K562 (cell line): ENCODE measurements around the gene RHOBTB3. TPM values are rescaled to one million over a fixed set of nuclear protein-coding genes. Genes with fewer than 3 reads are reported as not detected.

Source experiments
- CREB3 ChIP-seq: fragments of 450-650 bp; conservative IDR thresholded peaks from 2 replicates; pipeline ENCODE4 v1.6.1; 2016; ENCODE audit warnings: missing genetic modification characterization, low read depth, mild to moderate bottlenecking, missing compliant biosample characterization, moderate library complexity
- FOXK1 ChIP-seq: sonication (generic); formaldehyde crosslinking; IDR thresholded peaks from 2 replicates; pipeline ENCODE4 v1.8.0; 2022; ENCODE audit warnings: missing genetic modification reagents, mild to moderate bottlenecking, borderline replicate concordance
- GMEB1 ChIP-seq: fragments of 250-450 bp; sonication (Bioruptor Pico); IDR thresholded peaks from 2 replicates; pipeline ENCODE4 v1.4.0; 2020; ENCODE audit warnings: mild to moderate bottlenecking
- MAFK ChIP-seq: IDR thresholded peaks from 2 replicates; pipeline ENCODE4 v1.6.1; 2011; ENCODE audit warnings: low read length, improper control_type of control experiment
- MTA2 ChIP-seq: fragments of 450-650 bp; IDR thresholded peaks from 2 replicates; pipeline ENCODE4 v1.6.1; 2016; ENCODE audit warnings: low read depth
- RAD51 ChIP-seq: fragments of 450-650 bp; IDR thresholded peaks from 2 replicates; pipeline ENCODE4 v1.7.1; 2016; ENCODE audit warnings: low read depth, mild to moderate bottlenecking, borderline replicate concordance
- TBL1XR1 ChIP-seq, 2 experiments: IDR thresholded peaks; 2 replicates each; pipeline ENCODE4 v1.6.1; 2012; ENCODE audit warnings: improper control_type of control experiment in 2 of 2, low read length in 2 of 2, mild to moderate bottlenecking in 1 of 2
- THAP7 ChIP-seq: fragments of 250-450 bp; sonication (Bioruptor Pico); IDR thresholded peaks from 2 replicates; pipeline ENCODE4 v1.5.0; 2021
- THRA ChIP-seq: fragments of 450-650 bp; IDR thresholded peaks from 2 replicates; pipeline ENCODE4 v1.6.1; 2017; ENCODE audit warnings: mild to moderate bottlenecking, moderate library complexity
- ZBTB43 ChIP-seq: sonication (generic); formaldehyde crosslinking; IDR thresholded peaks from 2 replicates; pipeline ENCODE4 v1.8.0; 2023; ENCODE audit warnings: mild to moderate bottlenecking, missing genetic modification reagents
- ZNF24 ChIP-seq: fragments of 450-650 bp; IDR thresholded peaks from 2 replicates; pipeline ENCODE4 v1.6.1; 2016
- ZNF318 ChIP-seq, 2 experiments: fragments of 450-650 bp; IDR thresholded peaks; 2 replicates each; pipeline ENCODE4 v1.6.1; 2016; ENCODE audit warnings: mild to moderate bottlenecking in 2 of 2, borderline replicate concordance in 1 of 2, low read depth in 1 of 2, moderate library complexity in 1 of 2
- polyA plus RNA-seq, 8 experiments: library from polyadenylated mRNA; depleted of rRNA in 4 of 8; stranded (reverse) in 5 of 8; unstranded in 3 of 8; fragments of >200 nt; fragmentation: Nextera tagmentation in 2 of 8; fragmentation: Illumina TruSeq in 1 of 8; extraction: Ambion mirVana in 2 of 8; extraction: Trizol in 1 of 8; gene quantifications; 2 replicates each; pipeline versions ENCODE4 v1.2.1 to v1.2.3, GENCODE V29; 2011 to 2014; ENCODE audit warnings: inconsistent platforms in 1 of 8, missing spikeins in 1 of 8
- total RNA-seq, 7 experiments: library from RNA; depleted of rRNA in 6 of 7; stranded (reverse); fragments of >200 nt in 6 of 7; fragmentation: Illumina TruSeq in 2 of 7; extraction: Trizol in 2 of 7; gene quantifications; 2 replicates each; pipeline versions ENCODE4 v1.2.1 to v1.2.3, GENCODE V29; 2011 to 2021; ENCODE audit warnings: low replicate concordance in 1 of 7

The RHOBTB3 gene
- total and polyA plus RNA-seq, 9 of the 15 experiments (the other 6 are each of a cell fraction or from before 2014, with no cell fraction given): 39.7 to 143 (median 115) TPM

- TF ChIP-seq THRA (no peak; the same call in none of the 2 replicates), ZBTB43 (CRISPR knock-in tag) (peak; percentile 50; the same call in 1 of the 2 replicates), THAP7 (no peak), RAD51 (peak; percentile 22; the same call in 1 of the 2 replicates), ZNF318 (IDR thresholded peaks at IDR 0.05; ENCODE audit: borderline replicate concordance in 1 of 2, low read depth in 1 of 2) (peak in 1 of 2 experiments; percentile 95; a peak in 3 of 4 replicates), MTA2 (peak; percentile 93), FOXK1 (CRISPR knock-in tag) (peak; percentile 68; the same call in 1 of the 2 replicates), ZNF24 (peak; percentile 80), CREB3 (tag) (peak; percentile 46; the same call in 1 of the 2 replicates), MAFK (peak; percentile 61; the same call in 1 of the 2 replicates), GMEB1 (CRISPR knock-in tag) (peak; percentile 33; the same call in 1 of the 2 replicates), TBL1XR1 (IDR thresholded peaks at IDR 0.05; ENCODE audit: low read length in 2 of 2) (peak; percentile 97 to 98)
Measured at GRCh38 chr5:95712347-95712958, 18.7 kb upstream of the RHOBTB3 start (continued).
